HG02759 (cell line): ENCODE results near the gene MEGF11.
"Not testable (repeated sequence)": the region's sequence is repeated elsewhere in the genome, so short reads cannot be mapped to it uniquely, and the experiment has no call there.

ENCODE experiments used
- ATAC-seq: cut with Tn5 transposase; IDR thresholded peaks from one replicate; pipeline ENCODE4 v1.9.1; 2021; ENCODE audit warnings: mild to moderate bottlenecking, moderate library complexity; ENCODE audit not compliant: unreplicated experiment

The MEGF11 gene

DNA sequence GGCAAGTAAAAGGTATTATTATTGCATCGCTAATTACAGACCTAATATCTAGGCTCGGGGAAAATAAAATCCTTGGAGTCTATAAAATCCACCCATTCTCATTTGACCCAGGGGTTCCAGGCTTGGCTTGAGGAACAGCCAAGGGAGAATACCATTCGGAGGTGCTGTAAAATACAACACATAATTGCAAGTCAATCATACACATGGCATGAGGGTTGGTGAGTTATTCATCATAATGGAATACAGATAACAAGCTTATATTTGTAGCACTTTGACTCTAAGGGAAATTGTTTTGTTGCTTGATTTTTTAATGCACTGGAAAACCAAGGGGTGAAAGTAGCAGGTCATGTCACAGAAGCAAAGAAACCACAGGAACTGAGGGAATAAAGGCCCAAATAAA is 23.0 kb upstream of the MEGF11 start:
- ATAC-seq = no peak

- no peak for ATAC-seq
Observed at GRCh38 chr15:66275352-66275751, 21.8 kb upstream of the MEGF11 start.

- ATAC-seq = no peak
Observed at GRCh38 chr15:66270932-66271331, 17.4 kb upstream of the MEGF11 start.

DNA sequence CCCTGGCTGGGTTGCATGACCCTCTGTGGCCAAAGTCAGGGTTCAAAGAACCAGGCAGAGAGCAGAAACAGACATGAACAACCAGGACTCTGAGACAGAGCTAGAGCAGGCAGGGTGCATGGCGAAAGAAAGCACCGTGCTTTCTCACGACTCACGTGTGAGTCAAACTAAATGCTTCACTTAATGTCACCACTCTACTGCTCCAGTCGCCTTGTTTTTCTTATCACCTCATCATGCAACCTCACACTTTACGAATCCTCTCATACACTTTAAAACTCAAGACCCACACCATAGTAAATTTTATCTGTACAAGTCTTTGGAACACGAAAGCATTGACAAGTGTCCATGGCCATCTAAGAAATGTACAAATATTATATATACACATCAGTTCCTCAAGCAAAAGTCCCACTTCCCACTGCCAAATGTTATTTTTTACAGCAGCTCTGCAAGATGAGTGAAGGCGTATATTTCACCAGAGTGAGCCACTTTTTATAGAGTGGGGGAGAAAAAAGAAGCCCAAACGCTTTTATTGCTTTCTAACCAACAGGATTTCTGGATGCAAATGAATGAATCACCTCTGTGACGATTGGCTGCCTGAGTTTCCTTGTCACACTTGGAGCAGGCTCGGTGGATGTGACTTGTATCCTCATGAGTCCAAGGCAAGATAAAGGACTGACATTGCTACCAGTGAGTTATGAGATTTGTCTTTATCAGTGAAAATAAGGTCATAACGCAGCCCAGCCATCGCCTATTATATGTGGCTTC is 16.0 kb upstream of the MEGF11 start:
- no peak for ATAC-seq

- ATAC-seq = no peak
Observed at GRCh38 chr15:66264859-66265513, 11.4 kb upstream of the MEGF11 start.

GRCh38 chr15:66262837-66263236 is 9.3 kb upstream of the MEGF11 start:
- not testable (repeated sequence) for ATAC-seq

DNA sequence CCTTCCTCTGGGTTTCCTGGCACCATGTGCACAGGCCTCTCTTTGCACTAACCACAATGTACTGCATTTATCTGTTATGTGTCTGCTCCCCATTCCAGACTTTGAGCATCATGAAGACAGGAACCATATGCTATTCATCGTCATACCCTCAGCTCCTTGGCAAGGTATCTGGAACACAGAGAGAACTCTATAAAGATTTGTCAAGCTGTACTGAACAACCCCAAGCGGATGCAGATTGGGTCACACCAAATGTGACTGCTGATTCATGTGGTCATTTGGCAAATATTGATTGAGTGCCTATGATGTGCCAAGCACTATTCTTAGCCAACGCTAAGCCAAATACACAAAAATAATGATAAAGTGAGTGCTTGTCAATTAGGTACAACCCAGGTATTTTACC is 7.5 kb upstream of the MEGF11 start:
- ATAC-seq = no peak

DNA sequence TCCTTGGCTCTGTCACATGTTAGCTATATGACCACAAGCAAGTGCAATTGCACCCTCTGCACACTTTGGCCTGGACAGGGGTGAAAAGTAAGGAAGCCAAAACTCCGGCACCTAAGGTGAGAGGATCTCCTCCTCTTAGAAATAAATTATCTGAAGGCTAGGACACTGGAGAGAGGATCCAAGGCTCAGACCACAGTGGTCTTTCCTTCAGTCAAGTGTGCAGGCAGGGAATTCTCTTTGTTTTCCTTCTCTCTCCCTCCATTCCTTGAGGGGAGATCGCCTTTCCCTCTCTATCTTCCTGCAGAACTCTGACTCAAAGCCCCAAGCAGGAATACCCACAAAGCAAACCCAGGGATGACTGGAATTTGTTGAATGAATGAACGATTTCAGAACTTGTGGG is 3.1 kb upstream of the MEGF11 start:
- ATAC-seq = no peak

GRCh38 chr15:66254951-66255676 is 1.6 kb upstream of the MEGF11 start:
- ATAC-seq = no peak

GRCh38 chr15:66254089-66254950 is 770 bp upstream of the MEGF11 start:
- no peak for ATAC-seq

DNA sequence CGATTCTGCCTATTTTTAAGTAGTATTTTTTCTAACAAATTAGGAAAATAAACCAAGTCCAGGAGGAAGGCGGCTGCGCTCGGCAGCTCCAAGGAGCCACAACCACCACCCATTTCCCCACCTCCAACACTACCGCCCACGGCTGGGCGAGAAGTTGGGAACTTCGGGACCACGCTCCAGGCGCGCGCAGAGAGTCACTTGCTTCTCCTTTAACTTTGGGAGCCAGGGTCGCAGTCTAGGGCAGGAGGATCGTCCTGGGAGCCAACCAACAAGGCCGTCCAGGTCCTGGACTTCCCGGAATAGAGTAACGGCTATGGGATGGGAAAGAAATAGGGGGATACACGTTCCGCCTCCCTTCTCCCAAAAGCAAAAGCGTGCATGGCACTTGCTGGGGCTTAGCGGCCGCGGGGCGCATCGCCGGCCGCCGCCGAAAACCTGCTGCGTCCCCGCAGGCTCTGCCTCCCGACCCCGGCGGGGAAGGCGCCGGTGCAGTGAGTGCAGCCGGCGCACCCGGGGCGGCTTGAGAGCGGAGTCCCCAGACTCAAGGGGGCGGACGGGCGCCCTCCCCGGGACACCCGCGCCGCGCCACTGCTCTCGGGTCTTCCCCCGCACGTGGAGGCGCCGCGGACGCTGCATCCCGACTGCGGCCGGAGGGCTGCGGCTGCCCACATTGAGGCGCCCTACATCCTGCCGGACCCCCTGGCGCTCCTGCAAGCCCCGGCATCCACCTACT is 699 bp downstream of the MEGF11 start:
- ATAC-seq = no peak

DNA sequence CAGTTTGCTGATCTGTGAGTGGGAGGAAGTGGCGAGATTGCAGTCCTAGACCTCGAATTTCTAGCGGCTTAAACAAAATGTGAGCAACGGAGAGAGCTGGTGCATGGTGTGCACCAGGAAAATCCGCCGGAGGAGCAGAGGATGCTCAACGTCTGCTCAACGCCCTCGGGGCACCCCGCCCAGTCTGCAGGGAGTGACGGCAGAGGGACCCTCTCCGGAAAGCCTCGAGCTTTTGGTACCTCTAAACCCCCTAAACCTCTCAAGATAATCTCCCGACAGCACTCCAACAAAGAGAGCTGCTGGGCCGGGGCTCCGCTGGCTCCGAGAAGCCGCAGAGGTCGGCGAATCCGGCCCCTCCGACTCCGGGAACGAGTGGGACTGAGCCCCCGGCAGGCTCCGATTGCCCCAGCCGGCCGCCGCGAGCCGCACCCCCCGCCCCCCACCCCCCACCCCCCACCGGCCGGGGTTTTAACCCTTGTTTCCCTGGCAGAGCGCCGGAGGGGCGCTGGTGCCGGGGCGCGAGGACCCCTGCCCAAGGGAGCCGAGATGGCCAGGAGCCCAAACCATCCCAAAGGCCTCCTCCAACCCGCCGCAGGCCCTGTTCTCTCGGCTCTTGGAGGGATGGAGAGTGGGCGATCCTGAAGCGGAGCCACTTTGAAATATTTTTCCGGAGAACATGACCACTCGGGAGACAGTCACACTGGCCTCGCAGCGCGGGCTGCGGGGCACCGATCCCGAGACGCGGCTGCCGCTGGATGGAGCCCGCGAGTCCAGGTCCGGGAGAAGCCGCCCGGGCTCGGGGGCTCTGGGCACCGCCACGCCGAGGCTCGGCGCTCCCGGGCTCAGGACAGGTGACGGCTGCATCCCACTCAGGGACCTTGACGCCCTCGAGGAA is 1.5 kb downstream of the MEGF11 start:
- ATAC-seq = no peak

GRCh38 chr15:66251065-66251789 is 2.3 kb downstream of the MEGF11 start:
- ATAC-seq = no peak

GRCh38 chr15:66249605-66250174 is 3.9 kb downstream of the MEGF11 start:
- no peak for ATAC-seq

- no peak for ATAC-seq
Observed at GRCh38 chr15:66246937-66247336, 6.6 kb downstream of the MEGF11 start.

- ATAC-seq = not testable (repeated sequence)
Observed at GRCh38 chr15:66245832-66246231, 7.7 kb downstream of the MEGF11 start.

- ATAC-seq = no peak
Observed at GRCh38 chr15:66241908-66242285, 11.7 kb downstream of the MEGF11 start.
